ENCODE measurements around the gene SREBF2. TPM values are rescaled to one million over a fixed set of nuclear protein-coding genes. Genes with fewer than 3 reads are reported as not detected.

Gene SREBF2
- total and polyA plus RNA-seq, 3 experiments from 2014 or later, result 24.5 to 87.1 (median 85.1) TPM

- Mint-ChIP-seq H3K9me3 (no peaks in the 10 kb centered on the region), H3K4me1 (peaks cover 6 to 15% (median 11%) of the 10 kb centered on the region in 3 donors), H3K36me3 (peaks cover 0 to 62% (median 3%) of the 10 kb centered on the region in 3 donors), H3K27ac (peak overlapping the region; percentile 27 to 88 (median 65)), H3K27me3 (peaks cover 0 to 2% of the 10 kb centered on the region in 2 donors), H3K4me3 (peak overlapping the region in 1 of 7 donors; percentile 43)
- DNase-seq, result peak in 4 of 5 donors; percentile 15 to 71 (median 58)
- Histone ChIP-seq H3K36me3 (ENCODE audit: insufficient read depth, low read length) (peaks cover 6% of the 10 kb centered on the region), H3K4me1 (ENCODE audit: insufficient read depth, low read length) (no peaks in the 10 kb centered on the region), H3K27me3 (ENCODE audit: insufficient read depth, low read length, poor library complexity, severe bottlenecking) (no peaks in the 10 kb centered on the region), H3K9me3 (ENCODE audit: low read length) (no peaks in the 10 kb centered on the region), H3K27ac (ENCODE audit: low read depth, low read length) (no peak overlapping the region), H3K4me3 (ENCODE audit: low read length) (no peak overlapping the region)
- ChIA-PET CTCF (interaction anchor here (0.7 to 5.6 kb wide), 19 partner anchors 10 to 622 kb away, joined by 3 to 47 read pairs (median 4); partner anchors contain the start of genes CENPM, MEI1 and SREBF2), POLR2A (interaction anchor here (0.6 to 1.6 kb wide), 3 partner anchors 12 to 118 kb away, joined by 3 to 18 read pairs (median 4); partner anchors contain the start of gene TNFRSF13C)
Observed at GRCh38 chr22:41822317-41823057, 10.4 kb upstream of the SREBF2 start.

- Histone ChIP-seq H3K4me1 (ENCODE audit: insufficient read depth, low read length) (no peaks in the 10 kb centered on the region), H3K27ac (ENCODE audit: low read depth, low read length) (no peak overlapping the region), H3K27me3 (ENCODE audit: insufficient read depth, low read length, poor library complexity, severe bottlenecking) (no peaks in the 10 kb centered on the region), H3K9me3 (ENCODE audit: low read length) (no peaks in the 10 kb centered on the region), H3K36me3 (ENCODE audit: insufficient read depth, low read length) (peaks cover 6% of the 10 kb centered on the region), H3K4me3 (ENCODE audit: low read length) (no peak overlapping the region)
- Mint-ChIP-seq H3K36me3 (peaks cover 0 to 52% (median 0%) of the 10 kb centered on the region in 3 donors), H3K27me3 (peaks cover 0 to 2% of the 10 kb centered on the region in 2 donors), H3K27ac (peak overlapping the region in 5 of 8 donors; percentile 61 to 79 (median 75)), H3K4me3 (no peak overlapping the region), H3K9me3 (no peaks in the 10 kb centered on the region), H3K4me1 (peaks cover 6 to 15% (median 11%) of the 10 kb centered on the region in 3 donors)
- ChIA-PET POLR2A (no interaction called here), CTCF (interaction anchor here (5.6 kb wide), 1 partner anchor 116 kb away, joined by 47 read pairs; no protein-coding TSS in a partner anchor)
- no peak for DNase-seq
Observed at GRCh38 chr22:41823797-41824196, 9.1 kb upstream of the SREBF2 start.

- Histone ChIP-seq H3K27ac (ENCODE audit: low read depth, low read length) (no peak overlapping the region), H3K4me3 (ENCODE audit: low read length) (no peak overlapping the region), H3K36me3 (ENCODE audit: insufficient read depth, low read length) (peaks cover 6% of the 10 kb centered on the region), H3K9me3 (ENCODE audit: low read length) (no peaks in the 10 kb centered on the region), H3K4me1 (ENCODE audit: insufficient read depth, low read length) (no peaks in the 10 kb centered on the region), H3K27me3 (ENCODE audit: insufficient read depth, low read length, poor library complexity, severe bottlenecking) (no peaks in the 10 kb centered on the region)
- H3K4me3 Mint-ChIP-seq, result no peak overlapping the region
- H3K4me1 Mint-ChIP-seq, result peaks cover 6 to 15% (median 11%) of the 10 kb centered on the region in 3 donors
- peak overlapping the region in 4 of 8 donors; percentile 32 to 85 (median 78) for H3K27ac Mint-ChIP-seq
- DNase-seq, result no peak
- peaks cover 0 to 2% of the 10 kb centered on the region in 2 donors for H3K27me3 Mint-ChIP-seq
- CTCF ChIA-PET, result interaction anchor here (5.6 kb wide), 1 partner anchor 115 kb away, joined by 47 read pairs; no protein-coding TSS in a partner anchor
- POLR2A ChIA-PET, result no interaction called here
- H3K36me3 Mint-ChIP-seq, result peaks cover 0 to 40% (median 0%) of the 10 kb centered on the region in 3 donors
- no peaks in the 10 kb centered on the region for H3K9me3 Mint-ChIP-seq
Observed at GRCh38 chr22:41825376-41825775, 7.5 kb upstream of the SREBF2 start.

- Histone ChIP-seq H3K36me3 (ENCODE audit: insufficient read depth, low read length) (peaks cover 6% of the 10 kb centered on the region), H3K4me1 (ENCODE audit: insufficient read depth, low read length) (no peaks in the 10 kb centered on the region), H3K4me3 (ENCODE audit: low read length) (no peak overlapping the region), H3K27ac (ENCODE audit: low read depth, low read length) (no peak overlapping the region), H3K27me3 (ENCODE audit: insufficient read depth, low read length, poor library complexity, severe bottlenecking) (no peaks in the 10 kb centered on the region), H3K9me3 (ENCODE audit: low read length) (no peaks in the 10 kb centered on the region)
- no peak overlapping the region for H3K4me3 Mint-ChIP-seq
- H3K36me3 Mint-ChIP-seq, result peaks cover 0 to 34% (median 0%) of the 10 kb centered on the region in 3 donors
- H3K27ac Mint-ChIP-seq, result peak overlapping the region in 2 of 8 donors; percentile 25 to 33
- peaks cover 0 to 2% of the 10 kb centered on the region in 2 donors for H3K27me3 Mint-ChIP-seq
- DNase-seq, result no peak
- POLR2A ChIA-PET, result interaction anchor here (0.6 kb wide), 1 partner anchor 115 kb away, joined by 3 read pairs; no protein-coding TSS in a partner anchor
- H3K9me3 Mint-ChIP-seq, result no peaks in the 10 kb centered on the region
- CTCF ChIA-PET, result interaction anchor here (5.6 kb wide), 1 partner anchor 114 kb away, joined by 47 read pairs; no protein-coding TSS in a partner anchor
- H3K4me1 Mint-ChIP-seq, result peaks cover 6 to 17% (median 12%) of the 10 kb centered on the region in 3 donors
Observed at GRCh38 chr22:41826021-41826420, 6.9 kb upstream of the SREBF2 start.

- Mint-ChIP-seq H3K9me3 (no peaks in the 10 kb centered on the region), H3K27ac (peak overlapping the region in 7 of 8 donors; percentile 20 to 98 (median 63)), H3K36me3 (peaks cover 0 to 31% (median 0%) of the 10 kb centered on the region in 3 donors), H3K27me3 (no peaks in the 10 kb centered on the region), H3K4me1 (peaks cover 6 to 19% (median 9%) of the 10 kb centered on the region in 3 donors), H3K4me3 (no peak overlapping the region)
- Histone ChIP-seq H3K4me3 (ENCODE audit: low read length) (no peak overlapping the region), H3K27ac (ENCODE audit: low read depth, low read length) (no peak overlapping the region), H3K9me3 (ENCODE audit: low read length) (no peaks in the 10 kb centered on the region), H3K4me1 (ENCODE audit: insufficient read depth, low read length) (peaks cover 2% of the 10 kb centered on the region), H3K36me3 (ENCODE audit: insufficient read depth, low read length) (peaks cover 6% of the 10 kb centered on the region), H3K27me3 (ENCODE audit: insufficient read depth, low read length, poor library complexity, severe bottlenecking) (no peaks in the 10 kb centered on the region)
- CTCF ChIA-PET, result interaction anchor here (0.8 to 5.6 kb wide), 3 partner anchors 100 to 114 kb away, joined by 3 to 47 read pairs (median 7); partner anchors contain the start of gene TNFRSF13C
- POLR2A ChIA-PET, result interaction anchor here (0.6 kb wide), 1 partner anchor 114 kb away, joined by 3 read pairs; no protein-coding TSS in a partner anchor
- DNase-seq, result no peak
Observed at GRCh38 chr22:41826430-41827383, 6.2 kb upstream of the SREBF2 start.

- POLR2A ChIA-PET, result no interaction called here
- peak overlapping the region in 4 of 8 donors; percentile 2 to 98 (median 22) for H3K27ac Mint-ChIP-seq
- peaks cover 9 to 20% (median 10%) of the 10 kb centered on the region in 3 donors for H3K4me1 Mint-ChIP-seq
- H3K27me3 ChIP-seq (ENCODE audit: insufficient read depth, low read length, poor library complexity, severe bottlenecking), result no peaks in the 10 kb centered on the region
- CTCF ChIA-PET, result interaction anchor here (2.0 kb wide), 1 partner anchor 113 kb away, joined by 7 read pairs; no protein-coding TSS in a partner anchor
- no peaks in the 10 kb centered on the region for H3K9me3 ChIP-seq (ENCODE audit: low read length)
- H3K36me3 Mint-ChIP-seq, result peaks cover 0 to 35% (median 0%) of the 10 kb centered on the region in 3 donors
- no peak for DNase-seq
- no peak overlapping the region for H3K4me3 Mint-ChIP-seq
- H3K4me3 ChIP-seq (ENCODE audit: low read length), result no peak overlapping the region
- H3K36me3 ChIP-seq (ENCODE audit: insufficient read depth, low read length), result peaks cover 6% of the 10 kb centered on the region
- no peaks in the 10 kb centered on the region for H3K27me3 Mint-ChIP-seq
- H3K27ac ChIP-seq (ENCODE audit: low read depth, low read length), result no peak overlapping the region
- no peaks in the 10 kb centered on the region for H3K9me3 Mint-ChIP-seq
- peaks cover 12% of the 10 kb centered on the region for H3K4me1 ChIP-seq (ENCODE audit: insufficient read depth, low read length)
Observed at GRCh38 chr22:41827671-41828070, 5.2 kb upstream of the SREBF2 start.

GRCh38 chr22:41828516-41828915, 4.4 kb upstream of the SREBF2 start:
- no peaks in the 10 kb centered on the region for H3K9me3 ChIP-seq (ENCODE audit: low read length)
- ChIA-PET CTCF (interaction anchor here (1.6 to 2.0 kb wide), 2 partner anchors 98 to 112 kb away, joined by 4 to 7 read pairs; partner anchors contain the start of gene TNFRSF13C), POLR2A (no interaction called here)
- Mint-ChIP-seq H3K27me3 (no peaks in the 10 kb centered on the region), H3K27ac (peak overlapping the region; percentile 4 to 80 (median 52)), H3K4me1 (peaks cover 5 to 18% (median 6%) of the 10 kb centered on the region in 3 donors), H3K36me3 (peaks cover 0 to 32% (median 0%) of the 10 kb centered on the region in 3 donors), H3K4me3 (peak overlapping the region in 1 of 7 donors; percentile 37), H3K9me3 (no peaks in the 10 kb centered on the region)
- DNase-seq, result no peak
- H3K4me1 ChIP-seq (ENCODE audit: insufficient read depth, low read length), result peaks cover 12% of the 10 kb centered on the region
- H3K27ac ChIP-seq (ENCODE audit: low read depth, low read length), result no peak overlapping the region
- H3K4me3 ChIP-seq (ENCODE audit: low read length), result no peak overlapping the region
- H3K27me3 ChIP-seq (ENCODE audit: insufficient read depth, low read length, poor library complexity, severe bottlenecking), result no peaks in the 10 kb centered on the region
- H3K36me3 ChIP-seq (ENCODE audit: insufficient read depth, low read length), result peaks cover 5% of the 10 kb centered on the region
